Measurements from ENCODE around the gene PXK.

- TF ChIP-seq YY1 (IDR thresholded peaks at IDR 0.05; ENCODE audit: insufficient read depth, insufficient read length), result no peak
- no peak for TF ChIP-seq SUZ12 (IDR thresholded peaks at IDR 0.05; ENCODE audit: extremely low read depth, insufficient read depth, insufficient read length)
These were observed 55.2 kb downstream of the PXK start for GRCh38 chr3:58387650-58388546.
